ENCODE measurements around the gene ACP2.

- no peak for TF ChIP-seq ARNT (IDR thresholded peaks at IDR 0.05)
- no peak for TF ChIP-seq NFE2L1 (tag; IDR thresholded peaks at IDR 0.05; ENCODE audit: borderline replicate concordance, low read depth)
- TF ChIP-seq RBM17 (IDR thresholded peaks at IDR 0.05; ENCODE audit: borderline replicate concordance, low read depth, low read length): no peak
- no peak for TF ChIP-seq ASH1L (IDR thresholded peaks at IDR 0.05; ENCODE audit: borderline replicate concordance, low read depth, partially characterized antibody)
- TF ChIP-seq EP400 (IDR thresholded peaks at IDR 0.05): no peak
- TF ChIP-seq EP300 (IDR thresholded peaks at IDR 0.05; ENCODE audit: low read length): no peak
- TF ChIP-seq TARDBP (IDR thresholded peaks at IDR 0.05): no peak
- TF ChIP-seq SIN3A (IDR thresholded peaks at IDR 0.05; ENCODE audit: borderline replicate concordance in 2 of 2, control insufficient read depth in 1 of 2, low read depth in 2 of 2, low read length in 2 of 2): no peak
- TF ChIP-seq POLR2A (conservative IDR thresholded peaks at IDR 0.05): no peak
These were observed 8.5 kb upstream of the ACP2 start for GRCh38 chr11:47257177-47257516.

All from K562 (cell line).